H1 (cell line): ENCODE results near the gene STX7. TPM values are rescaled to one million over a fixed set of nuclear protein-coding genes. Genes with fewer than 3 reads are reported as not detected.

ENCODE experiments used
- ASH2L ChIP-seq: fragments of 200-600, 300-600 bp; sonication (generic); IDR thresholded peaks from one replicate; pipeline ENCODE4 v1.7.1; 2017; ENCODE audit warnings: low read length
- ATF2 ChIP-seq: IDR thresholded peaks from 2 replicates; pipeline ENCODE4 v1.6.1; 2012; ENCODE audit warnings: low read length, inconsistent platforms
- CHD7 ChIP-seq: fragments of 300-600 bp; sonication (generic); IDR thresholded peaks from 2 replicates; pipeline ENCODE4 v1.7.1; 2012; ENCODE audit warnings: low read length, moderate library complexity, mild to moderate bottlenecking, inconsistent platforms; ENCODE audit not compliant: insufficient replicate concordance
- EZH2 ChIP-seq: fragments of 200-600 bp; sonication (generic); IDR thresholded peaks from 2 replicates; pipeline ENCODE4 v1.7.1; 2012; ENCODE audit warnings: low read depth, mild to moderate bottlenecking, moderate library complexity, low read length, inconsistent platforms; ENCODE audit not compliant: severe bottlenecking
- KDM1A ChIP-seq: fragments of 200-600, 300-600 bp; sonication (generic); IDR thresholded peaks from 2 replicates; pipeline ENCODE4 v1.7.1; 2016; ENCODE audit warnings: mild to moderate bottlenecking, low read length, borderline replicate concordance
- POU5F1 ChIP-seq: IDR thresholded peaks from 2 replicates; pipeline ENCODE4 v1.6.1; 2011; ENCODE audit warnings: low read depth, mild to moderate bottlenecking, low read length, moderate library complexity
- SRF ChIP-seq: IDR thresholded peaks from 2 replicates; pipeline ENCODE4 v1.6.1; 2011; ENCODE audit warnings: mild to moderate bottlenecking, low read depth, low read length, moderate library complexity
- TCF12 ChIP-seq: IDR thresholded peaks from 2 replicates; pipeline ENCODE4 v1.6.1; 2011; ENCODE audit warnings: low read depth, mild to moderate bottlenecking, low read length
- TEAD4 ChIP-seq: IDR thresholded peaks from 2 replicates; pipeline ENCODE4 v1.6.1; 2012; ENCODE audit warnings: low read depth, low read length, inconsistent platforms, mixed read lengths
- polyA plus RNA-seq, 7 experiments: library from polyadenylated mRNA; depleted of rRNA in 3 of 7; stranded (reverse) in 5 of 7; unstranded in 2 of 7; fragments of >200 nt in 5 of 7; fragments of 200-250 nt in 2 of 7; gene quantifications; 1 replicate in 5 of 7; 2 replicates in 1 of 7; 4 replicates in 1 of 7; pipeline versions ENCODE4 v1.2.1 to v1.2.3, GENCODE V29; 2011 to 2013; ENCODE audit warnings: missing spikeins in 2 of 7, mixed read lengths in 2 of 7
- total RNA-seq: library from RNA; stranded (reverse); fragmentation: NEBNext Ultra II Directional; extraction: Animal tissue kit (Norgen Biotek cat#: 25700); gene quantifications from 2 replicates; pipeline ENCODE4 v1.2.1, GENCODE V29; 2021

STX7 gene
- total and polyA plus RNA-seq, 2 of the 8 experiments (the other 6 are each of a cell fraction or from before 2014, with no cell fraction given): 5.7 to 27.9 TPM

GRCh38 chr6:132511210-132511830 is 1.6 kb downstream of the STX7 start (continued):
- TF ChIP-seq TEAD4: no peak
- TF ChIP-seq ASH2L: no peak
- no peak for TF ChIP-seq TCF12
- TF ChIP-seq ATF2: no peak
- TF ChIP-seq EZH2: no peak
- TF ChIP-seq POU5F1: no peak
- no peak for TF ChIP-seq CHD7
- no peak for TF ChIP-seq SRF
- no peak for TF ChIP-seq KDM1A
